Measurements from ENCODE around the gene UNC5B.
"Not testable (repeated sequence)": the region's sequence is repeated elsewhere in the genome, so short reads cannot be mapped to it uniquely, and the experiment has no call there.

UNC5B gene

GRCh38 chr10:71213761-71214440 is 1.5 kb downstream of the UNC5B start:
- no peak for DNase-seq
- TF ChIP-seq GATA1 (IDR thresholded peaks at IDR 0.05; ENCODE audit: low read depth, low read length) (no peak), POLR2A (IDR thresholded peaks at IDR 0.05; ENCODE audit: low read length) (no peak)

DNA sequence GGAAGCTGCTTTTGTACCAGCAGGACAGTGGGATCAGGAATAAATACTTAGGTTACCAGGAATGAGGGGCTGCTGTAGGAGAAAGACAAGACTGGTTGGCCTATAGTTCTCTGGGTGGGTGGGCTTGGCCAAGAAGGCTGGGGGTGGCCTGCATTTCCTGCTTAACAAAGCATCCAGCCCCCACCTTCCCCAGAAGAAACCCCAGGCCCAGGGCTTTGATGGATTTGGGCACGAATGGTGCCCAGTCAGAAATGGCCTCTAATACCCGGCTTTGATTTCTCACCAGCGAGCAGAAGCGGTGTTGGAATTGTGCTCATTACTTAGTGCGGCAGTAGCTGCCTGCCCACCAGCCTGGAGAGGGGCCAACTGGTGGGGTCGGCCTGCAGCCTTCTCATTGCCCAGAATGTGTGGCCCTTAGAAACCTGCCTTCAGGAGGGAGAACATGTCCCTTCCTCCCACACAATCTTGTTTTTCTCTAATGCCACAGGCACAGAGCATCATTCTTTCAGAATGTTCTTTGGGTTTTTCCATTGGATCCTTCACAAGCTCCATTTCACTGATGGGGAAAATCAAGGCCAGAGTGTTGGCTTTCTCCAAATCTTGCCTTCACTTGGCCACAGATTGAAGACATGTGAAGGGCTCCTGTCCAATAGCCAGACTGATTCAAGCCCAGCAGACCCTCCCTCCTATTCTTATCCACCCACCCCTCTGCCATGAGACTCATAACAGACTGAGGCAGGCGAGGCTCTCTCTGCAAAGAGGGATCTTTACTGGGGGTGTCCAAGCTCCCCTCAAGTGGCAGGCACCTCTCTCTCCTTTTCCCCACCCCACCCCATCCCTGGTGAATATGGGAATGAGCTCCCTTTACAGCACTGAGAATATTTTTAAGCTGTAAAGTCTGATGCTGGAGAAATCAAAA is 2.5 kb downstream of the UNC5B start:
- DNase-seq = no peak

DNA sequence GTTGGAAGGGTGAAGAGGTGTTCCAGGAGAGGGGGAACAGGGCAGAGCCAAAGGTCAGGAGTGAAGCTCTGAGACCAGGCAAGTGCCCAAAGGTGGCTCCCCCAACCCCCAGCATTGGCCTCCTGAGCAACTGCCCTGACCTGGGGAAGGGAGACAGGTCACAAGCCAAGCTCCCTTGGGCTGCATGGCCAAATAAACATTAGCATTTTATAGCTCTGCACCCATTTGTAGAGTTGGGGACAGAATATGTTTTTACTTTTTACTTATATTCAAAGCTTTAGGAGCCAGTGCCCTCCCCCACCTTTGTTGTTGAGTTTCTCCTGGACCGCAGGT is 4.0 kb downstream of the UNC5B start:
- no peak for TF ChIP-seq POLR2A (IDR thresholded peaks at IDR 0.05; ENCODE audit: low read length)
- DNase-seq = no peak

More for the DNA sequence above, 2.5 kb downstream of the UNC5B start:
- TF ChIP-seq GATA1 (IDR thresholded peaks at IDR 0.05; ENCODE audit: low read depth, low read length) = no peak
- no peak for TF ChIP-seq POLR2A (IDR thresholded peaks at IDR 0.05; ENCODE audit: low read length)

DNA sequence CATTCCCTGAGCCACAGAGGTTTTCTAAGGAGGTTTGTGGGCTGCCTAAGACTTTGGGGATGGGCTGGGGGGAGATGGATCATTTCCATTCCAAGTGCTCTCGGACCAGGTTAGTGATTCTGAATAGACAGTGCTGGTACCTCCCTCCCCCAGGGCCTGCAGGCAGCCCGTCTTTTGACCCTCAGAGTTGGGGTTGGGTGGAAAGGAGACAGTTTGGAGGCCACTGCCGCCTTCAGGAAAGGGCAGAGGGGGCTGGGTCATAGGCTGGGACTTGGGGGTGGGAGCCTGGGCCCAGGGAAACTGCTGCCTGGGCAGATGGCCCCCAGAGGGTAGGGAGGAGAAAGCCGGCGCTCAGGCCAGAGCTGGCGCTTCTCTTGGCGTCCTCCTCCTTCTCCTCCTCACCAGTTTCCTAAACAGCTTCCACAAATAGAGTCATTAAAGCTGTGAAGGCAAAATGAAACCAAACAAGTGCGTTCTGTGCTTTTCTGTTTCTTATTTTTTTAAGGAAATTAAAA is 4.4 kb downstream of the UNC5B start:
- DNase-seq = no peak
- TF ChIP-seq POLR2A (IDR thresholded peaks at IDR 0.05; ENCODE audit: low read length) = no peak
- TF ChIP-seq GATA1 (IDR thresholded peaks at IDR 0.05; ENCODE audit: low read depth, low read length) = no peak

GRCh38 chr10:71217266-71218045 is 5.1 kb downstream of the UNC5B start:
- no peak for DNase-seq

GRCh38 chr10:71218046-71218650 is 5.8 kb downstream of the UNC5B start:
- no peak for DNase-seq
- TF ChIP-seq POLR2A (IDR thresholded peaks at IDR 0.05; ENCODE audit: low read length) = no peak
- TF ChIP-seq GATA1 (IDR thresholded peaks at IDR 0.05; ENCODE audit: low read depth, low read length) = no peak

More at GRCh38 chr10:71217266-71218045, 5.1 kb downstream of the UNC5B start:
- TF ChIP-seq POLR2A (IDR thresholded peaks at IDR 0.05; ENCODE audit: low read length) (no peak), GATA1 (IDR thresholded peaks at IDR 0.05; ENCODE audit: low read depth, low read length) (no peak)

GRCh38 chr10:71218651-71219050 is 6.3 kb downstream of the UNC5B start:
- TF ChIP-seq POLR2A (IDR thresholded peaks at IDR 0.05; ENCODE audit: low read length) (no peak), GATA1 (IDR thresholded peaks at IDR 0.05; ENCODE audit: low read depth, low read length) (no peak)
- DNase-seq = no peak

DNA sequence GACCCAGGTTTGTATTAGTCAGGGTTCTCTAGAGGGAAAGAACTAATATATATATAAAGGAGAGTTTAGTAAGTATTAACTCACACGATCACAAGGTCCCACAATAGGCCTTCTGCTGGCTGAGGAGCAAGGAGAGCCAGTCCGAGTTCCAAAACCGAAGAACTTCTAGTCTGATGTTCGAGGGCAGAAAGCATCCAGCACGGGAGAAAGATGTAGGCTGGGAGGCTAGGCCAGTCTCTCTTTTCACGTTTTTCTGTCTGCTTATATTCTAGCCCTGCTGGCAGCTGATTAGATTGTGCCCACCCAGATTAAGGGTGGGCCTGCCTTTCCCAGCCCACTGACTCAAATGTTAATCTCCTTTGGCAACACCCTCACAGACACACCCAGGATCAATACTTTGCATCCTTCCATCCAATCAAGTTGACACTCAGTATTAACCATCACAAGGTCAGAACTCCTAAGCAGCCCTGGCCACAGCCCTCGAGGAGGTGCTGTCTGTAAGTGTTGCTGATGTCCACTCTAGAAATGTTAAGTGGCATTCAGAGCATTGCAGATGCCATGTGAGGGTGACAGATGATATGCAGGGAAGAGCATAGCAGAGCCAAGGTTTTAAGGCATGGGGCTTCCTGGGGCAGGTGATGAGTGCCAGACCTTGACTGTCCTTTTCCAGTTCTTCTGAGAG is 7.0 kb downstream of the UNC5B start:
- not testable (repeated sequence) for DNase-seq

- no peak for DNase-seq
- no peak for TF ChIP-seq GATA1 (IDR thresholded peaks at IDR 0.05; ENCODE audit: low read depth, low read length)
Measured at GRCh38 chr10:71219918-71220688, 7.7 kb downstream of the UNC5B start.

DNA sequence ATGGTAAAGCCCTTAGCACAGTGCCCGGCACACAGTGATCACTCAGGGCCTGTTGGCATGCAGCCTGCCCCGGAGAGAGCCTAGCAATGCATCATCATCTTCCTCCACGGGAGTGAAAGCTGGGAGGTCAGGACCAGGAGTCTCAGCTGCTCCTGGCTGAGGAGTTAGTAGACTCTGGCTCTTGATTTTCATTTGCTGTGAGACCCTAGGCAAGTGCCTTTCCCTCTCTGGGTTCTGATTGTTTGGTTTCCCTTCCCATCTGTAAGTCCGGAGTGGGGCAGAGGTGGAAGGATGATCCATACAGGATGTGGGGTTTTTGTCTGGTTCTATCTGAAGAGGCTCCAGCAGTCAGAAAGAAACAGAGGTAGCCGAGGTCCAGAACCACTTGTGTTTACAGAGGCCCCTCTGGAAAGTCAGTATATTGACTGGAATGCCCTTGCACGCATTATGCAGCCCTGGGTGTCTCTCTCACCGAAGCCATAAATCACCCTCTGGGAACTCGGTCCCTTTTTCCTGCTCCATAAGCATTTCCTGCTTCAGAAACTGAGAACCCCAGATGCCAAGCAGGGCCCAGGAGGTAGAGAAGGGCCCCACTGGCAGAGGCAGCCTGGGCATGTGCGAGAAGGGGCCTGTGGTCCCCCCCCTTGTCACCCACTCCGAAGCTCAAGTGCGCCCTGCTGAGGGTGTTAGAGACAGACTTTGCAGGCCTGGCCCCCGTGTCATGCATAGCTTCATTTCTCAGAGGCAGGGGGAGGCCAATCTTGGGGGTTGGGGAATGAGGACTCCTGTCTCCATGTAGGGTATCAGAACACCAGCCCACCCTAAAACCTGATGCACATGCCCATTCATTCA is 8.5 kb downstream of the UNC5B start:
- DNase-seq = no peak
- TF ChIP-seq GATA1 (IDR thresholded peaks at IDR 0.05; ENCODE audit: low read depth, low read length) (no peak), POLR2A (IDR thresholded peaks at IDR 0.05; ENCODE audit: low read length) (no peak)

- no peak for DNase-seq
- no peak for TF ChIP-seq GATA1 (IDR thresholded peaks at IDR 0.05; ENCODE audit: low read depth, low read length)
- no peak for TF ChIP-seq POLR2A (IDR thresholded peaks at IDR 0.05; ENCODE audit: low read length)
Measured at GRCh38 chr10:71221586-71222202, 9.3 kb downstream of the UNC5B start.
